H1 (cell line): ENCODE data around the gene KRT3. TPM values are rescaled to one million over a fixed set of nuclear protein-coding genes. Genes with fewer than 3 reads are reported as not detected.

Experiments used
- CEBPB ChIP-seq: IDR thresholded peaks from 2 replicates; pipeline ENCODE4 v1.6.1; 2012; ENCODE audit warnings: low read depth, low read length
- FOSL1 ChIP-seq: IDR thresholded peaks from 2 replicates; pipeline ENCODE4 v1.6.1; 2011; ENCODE audit warnings: mild to moderate bottlenecking, low read depth, low read length, moderate library complexity; ENCODE audit not compliant: insufficient read depth
- KDM5A ChIP-seq: fragments of 200-600 bp; IDR thresholded peaks from 2 replicates; pipeline ENCODE4 v1.7.1; 2012; ENCODE audit warnings: mild to moderate bottlenecking, low read length, inconsistent platforms, mixed read lengths
- POLR2AphosphoS5 ChIP-seq: IDR thresholded peaks from 2 replicates; pipeline ENCODE4 v1.6.1; 2011; ENCODE audit warnings: low read depth, low read length
- TAF1 ChIP-seq: IDR thresholded peaks from 2 replicates; pipeline ENCODE4 v1.6.1; 2011; ENCODE audit warnings: mild to moderate bottlenecking, low read depth, low read length
- TEAD4 ChIP-seq: IDR thresholded peaks from 2 replicates; pipeline ENCODE4 v1.6.1; 2012; ENCODE audit warnings: low read depth, low read length, inconsistent platforms, mixed read lengths
- polyA plus RNA-seq, 7 experiments: library from polyadenylated mRNA; depleted of rRNA in 3 of 7; stranded (reverse) in 5 of 7; unstranded in 2 of 7; fragments of >200 nt in 5 of 7; fragments of 200-250 nt in 2 of 7; gene quantifications; 1 replicate in 5 of 7; 2 replicates in 1 of 7; 4 replicates in 1 of 7; pipeline versions ENCODE4 v1.2.1 to v1.2.3, GENCODE V29; 2011 to 2013; ENCODE audit warnings: missing spikeins in 2 of 7, mixed read lengths in 2 of 7
- total RNA-seq: library from RNA; stranded (reverse); fragmentation: NEBNext Ultra II Directional; extraction: Animal tissue kit (Norgen Biotek cat#: 25700); gene quantifications from 2 replicates; pipeline ENCODE4 v1.2.1, GENCODE V29; 2021
- TF ChIP-seq, protein P1 (sequence below), 3 experiments: IDR thresholded peaks; 1 replicate in 2 of 3; 2 replicates in 1 of 3; pipeline versions ENCODE4 v1.5.1 to v1.6.1; 2011; ENCODE audit warnings: low read length in 3 of 3, mild to moderate bottlenecking in 3 of 3, inconsistent platforms in 2 of 3, low read depth in 1 of 3, moderate library complexity in 1 of 3; ENCODE audit not compliant: insufficient read depth in 1 of 3; ENCODE audit errors: control extremely low read depth in 1 of 3
- TF ChIP-seq, protein P2 (sequence below): IDR thresholded peaks from 2 replicates; pipeline ENCODE4 v1.6.1; 2011; ENCODE audit warnings: low read length, improper control_type of control experiment
- TF ChIP-seq, protein P3 (sequence below): IDR thresholded peaks from 2 replicates; pipeline ENCODE4 v1.6.1; 2012; ENCODE audit warnings: inconsistent platforms

Gene KRT3
- total and polyA plus RNA-seq, 2 of the 8 experiments (the other 6 are each of a cell fraction or from before 2014, with no cell fraction given): not detected

DNA sequence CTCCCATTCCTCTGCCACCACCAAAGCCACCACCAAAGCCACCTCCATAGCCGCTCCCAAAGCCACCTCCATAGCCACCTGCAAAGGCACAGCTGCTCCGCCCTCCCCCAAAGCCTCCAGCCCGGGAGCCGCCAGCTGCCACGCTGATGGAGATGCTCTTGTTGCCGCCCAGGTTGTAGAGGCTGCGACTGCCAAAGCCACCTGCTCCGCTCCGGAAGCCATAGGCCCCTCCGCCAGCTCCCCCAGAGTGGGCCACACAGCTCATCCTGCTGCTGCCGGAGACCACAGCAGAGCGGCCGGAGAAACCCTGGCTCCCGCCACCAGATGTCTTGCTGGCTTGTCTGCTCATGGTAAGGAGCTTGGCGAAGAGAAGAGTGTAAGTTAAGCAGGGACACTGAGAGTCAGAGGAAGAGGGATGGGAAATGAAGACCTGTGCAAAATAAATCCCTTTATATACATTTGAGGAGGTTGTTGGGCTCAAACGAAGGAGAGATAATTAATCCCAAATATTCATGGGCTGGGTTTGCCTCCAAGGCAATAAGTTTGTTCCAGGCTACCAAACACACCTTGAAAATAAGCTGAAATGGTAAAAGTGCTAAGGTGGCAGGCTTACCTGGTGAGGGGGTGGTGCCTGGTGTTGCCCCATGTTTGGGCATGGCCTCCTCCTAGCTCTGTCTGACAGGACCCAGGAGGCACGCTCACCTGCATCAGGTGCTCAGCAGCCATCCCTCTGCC is at the start of gene KRT3 (continued):
- TF ChIP-seq, protein P1, sequence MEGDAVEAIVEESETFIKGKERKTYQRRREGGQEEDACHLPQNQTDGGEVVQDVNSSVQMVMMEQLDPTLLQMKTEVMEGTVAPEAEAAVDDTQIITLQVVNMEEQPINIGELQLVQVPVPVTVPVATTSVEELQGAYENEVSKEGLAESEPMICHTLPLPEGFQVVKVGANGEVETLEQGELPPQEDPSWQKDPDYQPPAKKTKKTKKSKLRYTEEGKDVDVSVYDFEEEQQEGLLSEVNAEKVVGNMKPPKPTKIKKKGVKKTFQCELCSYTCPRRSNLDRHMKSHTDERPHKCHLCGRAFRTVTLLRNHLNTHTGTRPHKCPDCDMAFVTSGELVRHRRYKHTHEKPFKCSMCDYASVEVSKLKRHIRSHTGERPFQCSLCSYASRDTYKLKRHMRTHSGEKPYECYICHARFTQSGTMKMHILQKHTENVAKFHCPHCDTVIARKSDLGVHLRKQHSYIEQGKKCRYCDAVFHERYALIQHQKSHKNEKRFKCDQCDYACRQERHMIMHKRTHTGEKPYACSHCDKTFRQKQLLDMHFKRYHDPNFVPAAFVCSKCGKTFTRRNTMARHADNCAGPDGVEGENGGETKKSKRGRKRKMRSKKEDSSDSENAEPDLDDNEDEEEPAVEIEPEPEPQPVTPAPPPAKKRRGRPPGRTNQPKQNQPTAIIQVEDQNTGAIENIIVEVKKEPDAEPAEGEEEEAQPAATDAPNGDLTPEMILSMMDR (IDR thresholded peaks at IDR 0.05; ENCODE audit: control extremely low read depth in 1 of 3, insufficient read depth in 1 of 3, low read depth in 1 of 3, low read length in 3 of 3): no peak
- TF ChIP-seq TAF1 (no peak), KDM5A (no peak), TEAD4 (no peak), FOSL1 (no peak), POLR2AphosphoS5 (no peak), CEBPB (no peak)
- TF ChIP-seq, protein P2, sequence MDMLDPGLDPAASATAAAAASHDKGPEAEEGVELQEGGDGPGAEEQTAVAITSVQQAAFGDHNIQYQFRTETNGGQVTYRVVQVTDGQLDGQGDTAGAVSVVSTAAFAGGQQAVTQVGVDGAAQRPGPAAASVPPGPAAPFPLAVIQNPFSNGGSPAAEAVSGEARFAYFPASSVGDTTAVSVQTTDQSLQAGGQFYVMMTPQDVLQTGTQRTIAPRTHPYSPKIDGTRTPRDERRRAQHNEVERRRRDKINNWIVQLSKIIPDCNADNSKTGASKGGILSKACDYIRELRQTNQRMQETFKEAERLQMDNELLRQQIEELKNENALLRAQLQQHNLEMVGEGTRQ: no peak
- TF ChIP-seq, protein P3, sequence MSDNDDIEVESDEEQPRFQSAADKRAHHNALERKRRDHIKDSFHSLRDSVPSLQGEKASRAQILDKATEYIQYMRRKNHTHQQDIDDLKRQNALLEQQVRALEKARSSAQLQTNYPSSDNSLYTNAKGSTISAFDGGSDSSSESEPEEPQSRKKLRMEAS: no peak
